OCI-LY7 (cell line): Measurements from ENCODE around the gene SLC16A10. TPM values are rescaled to one million over a fixed set of nuclear protein-coding genes. Genes with fewer than 3 reads are reported as not detected.

Source experiments
- BruUV-seq: library from RNA; stranded (reverse); fragments of 400-500 nt; replicated peaks from 2 replicates; lab custom pipeline; 2021; lab: Mats Ljungman, UMichigan
- CTCF ChIA-PET: fragments of 300-600 bp; sonication (Branson Sonifier 250); formaldehyde crosslinking; loops from one replicate; lab custom pipeline; 2022; ENCODE audit warnings: antibody characterized with exemption; ENCODE audit not compliant: unreplicated experiment; lab: Charles Lee
- POLR2A ChIA-PET: fragments of 300-600 bp; sonication (Branson Sonifier 250); formaldehyde crosslinking; loops from one replicate; lab custom pipeline; 2022; ENCODE audit warnings: antibody characterized with exemption; lab: Charles Lee
- DNase-seq: peaks from one replicate; pipeline ENCODE4 v3.0.0-alpha.2; 2015; ENCODE audit warnings: low spot score
- H2AFZ ChIP-seq: fragments of 200-600 bp; sonication (generic), shearing (Covaris generic); 2 replicates; pipeline ENCODE4 v1.6.1; 2014; ENCODE audit warnings: mild to moderate bottlenecking, antibody characterized with exemption, low read length, moderate library complexity
- H3K27ac ChIP-seq: fragments of 200-600 bp; sonication (generic); 2 replicates; pipeline ENCODE4 v1.5.1; 2014; ENCODE audit warnings: mixed run types, low read depth, mild to moderate bottlenecking, moderate library complexity, low read length, inconsistent platforms; ENCODE audit not compliant: poor library complexity, severe bottlenecking
- H3K36me3 ChIP-seq: fragments of 200-600 bp; sonication (generic); 2 replicates; pipeline ENCODE4 v1.6.1; 2014; ENCODE audit warnings: mild to moderate bottlenecking, antibody characterized with exemption, low read length, moderate library complexity, mixed read lengths; ENCODE audit not compliant: insufficient read depth
- H3K4me1 ChIP-seq: fragments of 200-600 bp; sonication (generic); 2 replicates; pipeline ENCODE4 v1.5.1; 2014; ENCODE audit warnings: mild to moderate bottlenecking, low read length; ENCODE audit not compliant: insufficient read depth, poor library complexity, severe bottlenecking
- H3K4me2 ChIP-seq: fragments of 200-600 bp; sonication (generic); 2 replicates; pipeline ENCODE4 v1.6.1; 2014; ENCODE audit warnings: mild to moderate bottlenecking, low read length
- H3K4me3 ChIP-seq: fragments of 200-600 bp; sonication (generic); 2 replicates; pipeline ENCODE4 v1.5.1; 2014; ENCODE audit warnings: mild to moderate bottlenecking, low read depth, low read length; ENCODE audit not compliant: poor library complexity, severe bottlenecking
- H3K79me2 ChIP-seq: fragments of 200-600 bp; sonication (generic); 2 replicates; pipeline ENCODE4 v1.6.1; 2016; ENCODE audit warnings: low read depth, mild to moderate bottlenecking, low read length, moderate library complexity, mixed read lengths; ENCODE audit not compliant: insufficient read depth
- H3K9me2 ChIP-seq: fragments of 200-600 bp; sonication (generic); 2 replicates; pipeline ENCODE4 v1.6.1; 2016; ENCODE audit warnings: mild to moderate bottlenecking, low read length, mixed read lengths; ENCODE audit not compliant: insufficient read depth
- H3K9me3 ChIP-seq: fragments of 200-600 bp; sonication (generic); 2 replicates; pipeline ENCODE4 v1.6.1; 2014; ENCODE audit warnings: mild to moderate bottlenecking, mixed run types, low read length, mixed read lengths
- H4K20me1 ChIP-seq: fragments of 200-600 bp; sonication (generic); 2 replicates; pipeline ENCODE4 v1.6.1; 2014; ENCODE audit warnings: mild to moderate bottlenecking, antibody characterized with exemption, low read length, moderate library complexity, mixed read lengths; ENCODE audit not compliant: insufficient read depth
- EZH2phosphoT487 ChIP-seq: fragments of 200-600 bp; sonication (generic); IDR thresholded peaks from 2 replicates; pipeline ENCODE4 v1.6.1; 2018; ENCODE audit warnings: low read depth, borderline replicate concordance, mild to moderate bottlenecking, mixed run types, antibody characterized with exemption, low read length, moderate library complexity, mixed read lengths
- intact Hi-C: fragments of 100-400 bp; cut with micrococcal nuclease; formaldehyde crosslinking; loops from one replicate; pipeline ENCODE4 v1.10.0; 2022; ENCODE audit not compliant: unreplicated experiment
- total RNA-seq, 2 experiments: library from RNA; depleted of rRNA in 1 of 2; stranded (reverse); fragments of >200 nt in 1 of 2; shearing (Covaris generic) in 1 of 2; gene quantifications; 2 replicates each; pipeline ENCODE4 v1.2.3, GENCODE V29; 2014 to 2022
- TF ChIP-seq, protein P1 (sequence below): fragments of 200-600 bp; sonication (generic); conservative IDR thresholded peaks from 2 replicates; pipeline ENCODE4 v1.5.1; 2014; ENCODE audit warnings: mild to moderate bottlenecking, antibody characterized with exemption, low read length, moderate library complexity, mixed read lengths

The SLC16A10 gene
- total RNA-seq, 2 experiments from 2014 or later = not detected

DNA sequence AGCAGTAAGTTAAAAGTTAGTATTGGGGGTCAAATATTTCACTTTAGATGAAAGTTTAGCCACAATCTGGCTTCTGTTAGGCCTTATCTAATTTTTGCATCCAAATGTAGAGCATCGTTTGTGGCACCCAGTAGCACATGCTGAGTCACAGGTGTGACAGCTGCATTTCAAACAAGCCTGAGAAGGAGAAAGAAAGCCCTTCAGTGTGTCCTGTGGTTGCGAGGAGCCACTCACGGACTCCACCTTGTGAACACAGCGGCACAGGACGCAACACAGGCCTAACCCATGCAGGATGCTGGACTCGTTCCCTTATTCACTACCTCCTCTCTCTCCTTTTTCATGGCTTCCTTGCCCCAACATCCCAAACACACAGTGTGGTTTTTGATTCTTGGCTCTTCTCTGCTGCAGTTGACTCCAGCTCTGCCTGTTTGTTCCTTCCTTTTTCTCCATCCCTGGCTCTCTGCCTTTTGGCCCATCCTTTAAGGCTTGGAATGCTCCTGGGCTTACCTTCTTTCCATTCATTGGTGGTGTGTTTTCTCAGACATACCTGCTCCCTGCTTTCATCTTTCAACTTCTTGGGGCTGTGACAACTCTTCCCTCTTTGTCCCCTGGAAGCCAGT is 124.2 kb downstream of the SLC16A10 start:
- ChIA-PET POLR2A (no interaction called here), CTCF (no interaction called here)
- H3K4me1 ChIP-seq = no peaks in the 10 kb centered on the region
- H3K79me2 ChIP-seq = no peaks in the 10 kb centered on the region
- no peak for DNase-seq
- H3K36me3 ChIP-seq = no peaks in the 10 kb centered on the region
- H4K20me1 ChIP-seq = no peaks in the 10 kb centered on the region
- no peak overlapping the region for H3K27ac ChIP-seq
- intact Hi-C loops = loop anchor here (5.0 kb wide), 2 partner anchors 199 to 684 kb away; no protein-coding TSS in a partner anchor
- no peak overlapping the region for H2AFZ ChIP-seq
- H3K9me2 ChIP-seq = no peaks in the 10 kb centered on the region
- TF ChIP-seq, protein P1, sequence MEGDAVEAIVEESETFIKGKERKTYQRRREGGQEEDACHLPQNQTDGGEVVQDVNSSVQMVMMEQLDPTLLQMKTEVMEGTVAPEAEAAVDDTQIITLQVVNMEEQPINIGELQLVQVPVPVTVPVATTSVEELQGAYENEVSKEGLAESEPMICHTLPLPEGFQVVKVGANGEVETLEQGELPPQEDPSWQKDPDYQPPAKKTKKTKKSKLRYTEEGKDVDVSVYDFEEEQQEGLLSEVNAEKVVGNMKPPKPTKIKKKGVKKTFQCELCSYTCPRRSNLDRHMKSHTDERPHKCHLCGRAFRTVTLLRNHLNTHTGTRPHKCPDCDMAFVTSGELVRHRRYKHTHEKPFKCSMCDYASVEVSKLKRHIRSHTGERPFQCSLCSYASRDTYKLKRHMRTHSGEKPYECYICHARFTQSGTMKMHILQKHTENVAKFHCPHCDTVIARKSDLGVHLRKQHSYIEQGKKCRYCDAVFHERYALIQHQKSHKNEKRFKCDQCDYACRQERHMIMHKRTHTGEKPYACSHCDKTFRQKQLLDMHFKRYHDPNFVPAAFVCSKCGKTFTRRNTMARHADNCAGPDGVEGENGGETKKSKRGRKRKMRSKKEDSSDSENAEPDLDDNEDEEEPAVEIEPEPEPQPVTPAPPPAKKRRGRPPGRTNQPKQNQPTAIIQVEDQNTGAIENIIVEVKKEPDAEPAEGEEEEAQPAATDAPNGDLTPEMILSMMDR = no peak
- TF ChIP-seq EZH2phosphoT487 = no peak
- H3K4me2 ChIP-seq = no peak overlapping the region
- H3K4me3 ChIP-seq = no peak overlapping the region
- H3K9me3 ChIP-seq = no peaks in the 10 kb centered on the region
- no TSS peak for BruUV-seq

DNA sequence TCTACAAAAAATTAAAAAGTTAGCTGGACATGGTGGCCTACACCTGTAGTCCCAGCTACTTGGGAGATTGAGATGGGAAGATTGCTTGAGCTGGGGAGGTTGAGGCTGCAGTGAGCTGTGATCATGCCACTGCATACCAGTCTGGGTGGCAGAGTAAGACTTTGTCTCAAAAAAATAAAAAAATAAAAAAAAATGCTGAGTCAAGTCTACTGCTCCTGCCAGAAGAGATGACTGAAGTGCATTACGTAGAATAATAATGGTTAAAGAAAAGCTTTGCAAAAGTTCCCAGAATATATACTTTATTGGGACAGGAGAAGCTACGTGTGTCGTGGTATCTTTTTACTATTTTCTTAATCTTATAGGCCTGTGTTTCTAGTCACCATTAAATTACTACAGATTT is 125.3 kb downstream of the SLC16A10 start:
- BruUV-seq = no TSS peak
- Histone ChIP-seq H3K9me2 (no peaks in the 10 kb centered on the region), H3K27ac (no peak overlapping the region), H4K20me1 (no peaks in the 10 kb centered on the region), H3K4me2 (no peak overlapping the region), H3K4me3 (no peak overlapping the region), H3K79me2 (no peaks in the 10 kb centered on the region), H3K36me3 (no peaks in the 10 kb centered on the region), H2AFZ (no peak overlapping the region), H3K4me1 (no peaks in the 10 kb centered on the region), H3K9me3 (no peaks in the 10 kb centered on the region)
- POLR2A ChIA-PET = interaction anchor here (0.7 kb wide), 2 partner anchors 117 to 1181 kb away, joined by 3 read pairs; no protein-coding TSS in a partner anchor
- no peak for DNase-seq
- CTCF ChIA-PET = no interaction called here
- intact Hi-C loops = loop anchor here (5.0 kb wide), 2 partner anchors 200 to 685 kb away; no protein-coding TSS in a partner anchor
- no peak for TF ChIP-seq EZH2phosphoT487
- TF ChIP-seq, protein P1 = no peak

DNA sequence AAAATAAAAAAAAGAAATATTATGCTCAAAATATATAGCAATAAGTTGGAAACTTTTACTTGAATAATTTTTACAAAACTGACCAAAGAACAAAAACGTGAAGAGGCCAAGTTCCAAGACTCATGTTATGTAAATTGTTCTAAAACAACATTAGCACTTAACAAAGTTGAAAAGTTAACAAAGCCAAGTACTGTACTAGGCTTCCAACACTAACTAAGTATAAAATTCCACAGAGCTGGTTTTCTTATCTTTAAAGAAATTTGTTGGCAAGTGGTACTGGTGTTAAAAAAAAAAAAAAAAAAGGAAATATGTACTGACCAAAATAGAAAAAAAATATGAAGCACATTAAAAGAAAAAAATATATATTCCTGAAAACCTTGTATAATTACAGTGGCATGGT is 127.8 kb downstream of the SLC16A10 start:
- Histone ChIP-seq H3K27ac (no peak overlapping the region), H4K20me1 (no peaks in the 10 kb centered on the region), H3K36me3 (no peaks in the 10 kb centered on the region), H3K9me3 (no peaks in the 10 kb centered on the region), H3K4me1 (no peaks in the 10 kb centered on the region), H3K4me2 (no peak overlapping the region), H3K9me2 (no peaks in the 10 kb centered on the region), H2AFZ (no peak overlapping the region), H3K4me3 (no peak overlapping the region), H3K79me2 (no peaks in the 10 kb centered on the region)
- no TSS peak for BruUV-seq
- intact Hi-C loops = no loop called here
- TF ChIP-seq EZH2phosphoT487 = no peak
- TF ChIP-seq, protein P1 = no peak
- DNase-seq = no peak
- ChIA-PET CTCF (no interaction called here), POLR2A (interaction anchor here (0.6 to 0.7 kb wide), 2 partner anchors 124 to 648 kb away, joined by 7 to 8 read pairs; no protein-coding TSS in a partner anchor)
